Adipose tissue (tissue), 3 donors: ENCODE data around the gene ZNF581. TPM values are rescaled to one million over a fixed set of nuclear protein-coding genes. Genes with fewer than 3 reads are reported as not detected.

Experiments
- H3K27ac ChIP-seq: one replicate; pipeline ENCODE4 v1.5.1; 2013; ENCODE audit warnings: low read depth, low read length
- WGBS, 3 donors: extraction: QIAGEN DNeasy Blood & Tissue Kit; methylation state at CpG; one replicate each; pipeline ENCODE4 v1.1.7; 2013; 5-methylcytosine and 5-hydroxymethylcytosine counted together
- polyA plus RNA-seq, 3 donors: library from polyadenylated mRNA; stranded (reverse); fragments of 200-250 nt; gene quantifications; one replicate each; pipeline ENCODE4 v1.2.3, GENCODE V29; 2013
- donor health status: healthy with polysubstance abuse.
- donor health status: Bipolar disorder and iron deficiency.
- donor health status: healthy.

The ZNF581 gene
- polyA plus RNA-seq, 3 donors: 14.3 to 24.5 (median 18.1) TPM

DNA sequence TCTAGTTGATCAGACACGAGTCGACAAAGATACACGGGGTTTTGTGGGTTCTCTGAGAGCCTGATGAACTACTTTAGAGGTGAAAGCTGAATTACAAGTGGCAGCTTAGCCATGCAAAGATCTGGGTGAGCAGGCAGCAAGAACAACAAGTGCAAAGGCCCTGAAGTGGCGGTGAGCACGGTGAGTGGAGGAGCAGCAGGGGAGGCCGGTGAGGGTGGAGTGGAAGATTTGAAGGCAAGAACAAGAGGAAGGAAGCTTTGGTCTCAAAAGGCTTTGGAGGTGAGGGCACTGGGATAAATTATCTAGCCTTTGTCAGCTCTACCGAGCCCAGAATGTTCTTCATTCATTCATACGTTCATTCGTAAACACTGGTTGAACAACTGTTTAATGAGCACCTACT, 36.6 kb upstream of the ZNF581 start:
- WGBS, 3 donors: 63 to 69% (median 66%) methylated on average over 9 of the region's 9 CpGs
- no peak overlapping the region for H3K27ac ChIP-seq

DNA sequence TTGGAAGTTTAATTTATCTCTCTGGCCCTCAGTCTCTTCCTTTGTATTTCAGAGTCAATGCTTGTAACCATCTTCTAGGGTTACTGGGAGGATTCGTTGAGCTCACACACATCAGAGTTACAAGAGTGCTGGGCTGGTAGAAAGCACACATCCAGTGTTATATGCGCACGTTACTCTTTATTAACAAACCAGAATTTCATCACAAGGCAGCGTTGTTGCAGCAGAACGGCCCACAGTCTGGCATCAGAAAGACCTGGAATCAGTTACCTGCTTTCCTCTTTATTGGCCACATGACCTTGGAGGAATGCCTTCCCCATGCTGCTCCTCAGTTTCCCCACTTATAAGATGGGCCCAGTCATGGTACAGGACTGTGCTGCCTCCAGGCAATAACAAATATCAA, 34.1 kb upstream of the ZNF581 start:
- WGBS, 3 donors: 61 to 95% (median 69%) methylated on average over 5 of the region's 5 CpGs
- no peak overlapping the region for H3K27ac ChIP-seq

DNA sequence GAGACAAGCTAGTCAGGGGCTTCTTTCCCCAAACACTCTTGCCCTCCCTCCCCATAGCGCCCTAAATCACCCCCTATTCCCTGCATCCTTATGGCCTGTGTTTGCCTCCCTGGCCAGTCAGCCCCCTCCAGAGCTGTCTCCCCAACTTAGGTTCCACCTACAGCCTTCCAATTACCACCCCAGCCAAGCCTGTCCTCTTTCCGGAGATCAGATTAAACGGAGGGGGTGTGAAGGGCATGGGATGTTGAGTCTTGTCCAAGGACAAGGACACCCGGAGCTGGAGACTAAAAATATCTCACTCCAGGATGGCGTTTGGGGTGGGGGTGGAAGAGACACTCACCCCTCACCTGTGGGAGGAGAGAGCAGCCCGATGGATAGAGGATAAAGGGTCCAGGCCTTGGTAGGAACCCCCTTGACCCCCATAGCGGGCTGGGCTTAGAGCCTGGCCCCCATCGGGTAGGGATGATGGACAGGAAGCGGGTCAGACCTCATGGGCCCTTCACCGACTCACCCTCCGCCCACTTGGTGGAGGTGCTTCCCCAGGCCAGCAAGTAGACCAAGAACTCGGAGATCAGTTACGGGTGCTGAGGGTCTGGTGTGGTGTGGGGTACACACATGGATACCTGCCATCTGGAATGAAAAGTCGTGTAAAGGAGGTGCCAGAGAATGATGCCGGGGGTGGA, 32.0 kb upstream of the ZNF581 start:
- 59 to 79% (median 78%) methylated on average over 15 of the region's 15 CpGs for WGBS, 3 donors
- no peak overlapping the region for H3K27ac ChIP-seq

DNA sequence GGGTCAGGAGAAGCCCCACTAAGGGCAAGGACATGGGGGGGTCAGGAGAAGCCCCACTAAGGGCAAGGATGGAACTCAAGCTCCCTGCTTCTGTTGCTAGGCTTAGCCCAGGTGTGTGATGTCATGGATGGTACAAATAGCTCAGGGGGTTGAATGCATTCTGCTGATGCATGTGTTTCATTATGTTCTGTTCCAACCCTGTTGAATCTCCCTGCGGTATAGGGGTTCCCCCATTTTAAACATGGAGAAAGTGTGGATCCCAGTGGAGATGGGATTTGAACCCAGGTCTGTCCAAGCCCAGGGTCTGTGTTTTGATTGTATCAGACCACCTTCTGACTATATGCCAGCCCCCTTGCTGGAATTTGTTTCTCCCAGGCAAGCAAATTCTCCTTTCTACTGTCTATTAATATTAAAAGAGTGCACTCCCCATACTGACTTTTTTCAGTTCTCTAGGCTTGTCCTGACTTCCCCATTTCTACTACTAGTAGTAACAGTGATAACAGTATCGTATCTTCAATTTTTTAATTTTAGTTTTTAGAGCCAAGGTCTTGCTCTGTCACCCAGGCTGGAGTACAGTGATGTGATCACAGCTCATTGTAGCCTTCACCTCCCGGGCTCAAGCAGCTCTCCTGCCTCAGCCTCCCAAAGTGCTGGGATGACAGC, 31.3 kb upstream of the ZNF581 start:
- WGBS, 3 donors: 80 to 88% (median 83%) methylated on average over 3 of the region's 3 CpGs
- H3K27ac ChIP-seq: no peak overlapping the region

DNA sequence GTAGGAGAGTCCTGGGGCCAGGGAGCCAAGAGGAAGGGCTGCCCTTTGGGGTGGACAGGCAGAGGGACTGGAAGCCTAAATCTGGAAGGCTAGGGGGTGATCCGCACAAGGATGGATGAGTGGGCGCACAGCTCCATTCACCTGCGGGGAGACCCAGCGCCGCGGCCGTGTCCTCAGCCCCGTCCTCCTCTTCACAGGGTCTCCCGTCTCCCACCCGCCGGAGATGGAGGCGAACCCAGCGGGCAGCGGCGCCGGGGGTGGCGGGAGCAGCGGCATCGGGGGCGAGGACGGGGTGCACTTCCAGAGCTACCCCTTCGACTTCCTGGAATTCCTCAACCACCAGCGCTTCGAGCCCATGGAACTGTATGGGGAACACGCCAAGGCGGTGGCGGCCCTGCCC, 30.1 kb upstream of the ZNF581 start:
- WGBS, 3 donors: 92 to 96% (median 96%) methylated on average over 22 to 27 of the region's 27 CpGs
- no peak overlapping the region for H3K27ac ChIP-seq

DNA sequence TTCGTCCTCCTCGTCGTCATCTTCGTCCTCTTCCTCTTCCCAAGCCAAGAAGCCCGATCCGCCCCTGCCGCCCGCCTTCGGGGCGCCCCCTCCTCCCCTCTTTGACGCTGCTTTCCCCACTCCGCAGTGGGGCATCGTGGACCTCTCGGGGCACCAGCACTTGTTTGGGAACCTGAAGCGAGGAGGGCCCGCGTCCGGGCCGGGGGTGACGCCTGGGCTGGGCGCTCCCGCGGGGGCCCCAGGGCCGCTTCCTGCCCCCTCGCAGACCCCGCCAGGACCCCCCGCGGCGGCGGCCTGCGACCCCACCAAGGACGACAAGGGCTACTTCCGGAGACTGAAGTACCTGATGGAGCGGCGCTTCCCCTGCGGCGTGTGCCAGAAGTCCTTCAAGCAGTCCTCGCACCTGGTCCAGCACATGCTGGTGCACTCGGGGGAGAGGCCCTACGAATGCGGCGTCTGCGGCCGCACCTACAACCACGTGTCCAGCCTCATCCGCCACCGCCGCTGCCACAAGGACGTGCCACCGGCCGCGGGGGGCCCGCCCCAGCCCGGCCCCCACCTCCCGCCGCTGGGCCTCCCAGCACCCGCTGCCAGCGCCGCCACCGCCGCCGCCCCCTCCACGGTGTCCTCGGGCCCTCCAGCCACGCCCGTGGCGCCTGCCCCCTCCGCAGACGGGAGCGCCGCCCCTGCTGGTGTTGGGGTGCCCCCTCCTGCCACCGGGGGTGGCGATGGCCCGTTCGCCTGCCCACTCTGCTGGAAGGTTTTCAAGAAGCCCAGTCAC, 29.3 kb upstream of the ZNF581 start:
- 92 to 96% (median 96%) methylated on average over 54 to 75 of the region's 75 CpGs for WGBS, 3 donors

DNA sequence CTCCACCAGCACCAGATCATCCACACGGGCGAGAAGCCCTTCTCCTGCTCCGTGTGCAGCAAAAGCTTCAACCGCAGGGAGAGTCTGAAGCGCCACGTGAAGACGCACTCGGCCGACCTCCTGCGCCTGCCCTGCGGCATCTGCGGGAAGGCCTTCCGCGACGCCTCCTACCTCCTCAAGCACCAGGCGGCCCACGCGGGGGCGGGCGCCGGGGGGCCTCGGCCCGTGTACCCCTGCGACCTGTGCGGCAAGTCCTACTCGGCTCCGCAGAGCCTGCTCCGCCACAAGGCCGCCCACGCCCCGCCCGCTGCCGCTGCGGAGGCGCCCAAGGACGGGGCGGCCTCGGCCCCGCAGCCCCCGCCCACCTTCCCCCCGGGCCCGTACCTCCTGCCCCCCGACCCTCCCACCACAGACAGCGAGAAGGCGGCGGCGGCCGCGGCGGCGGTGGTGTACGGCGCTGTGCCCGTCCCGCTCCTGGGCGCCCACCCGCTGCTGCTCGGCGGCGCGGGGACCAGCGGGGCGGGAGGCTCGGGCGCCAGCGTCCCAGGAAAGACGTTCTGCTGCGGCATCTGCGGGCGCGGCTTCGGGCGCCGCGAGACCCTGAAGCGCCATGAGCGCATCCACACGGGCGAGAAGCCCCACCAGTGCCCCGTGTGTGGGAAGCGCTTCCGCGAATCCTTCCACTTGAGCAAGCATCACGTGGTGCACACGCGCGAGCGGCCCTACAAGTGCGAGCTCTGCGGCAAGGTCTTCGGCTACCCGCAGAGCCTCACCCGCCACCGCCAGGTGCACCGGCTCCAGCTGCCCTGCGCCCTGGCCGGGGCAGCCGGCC, 28.5 kb upstream of the ZNF581 start:
- WGBS, 3 donors: 97 to 98% (median 97%) methylated on average over 88 to 98 of the region's 98 CpGs
- H3K27ac ChIP-seq: no peak overlapping the region

More for the DNA sequence above, 29.3 kb upstream of the ZNF581 start:
- H3K27ac ChIP-seq: no peak overlapping the region

DNA sequence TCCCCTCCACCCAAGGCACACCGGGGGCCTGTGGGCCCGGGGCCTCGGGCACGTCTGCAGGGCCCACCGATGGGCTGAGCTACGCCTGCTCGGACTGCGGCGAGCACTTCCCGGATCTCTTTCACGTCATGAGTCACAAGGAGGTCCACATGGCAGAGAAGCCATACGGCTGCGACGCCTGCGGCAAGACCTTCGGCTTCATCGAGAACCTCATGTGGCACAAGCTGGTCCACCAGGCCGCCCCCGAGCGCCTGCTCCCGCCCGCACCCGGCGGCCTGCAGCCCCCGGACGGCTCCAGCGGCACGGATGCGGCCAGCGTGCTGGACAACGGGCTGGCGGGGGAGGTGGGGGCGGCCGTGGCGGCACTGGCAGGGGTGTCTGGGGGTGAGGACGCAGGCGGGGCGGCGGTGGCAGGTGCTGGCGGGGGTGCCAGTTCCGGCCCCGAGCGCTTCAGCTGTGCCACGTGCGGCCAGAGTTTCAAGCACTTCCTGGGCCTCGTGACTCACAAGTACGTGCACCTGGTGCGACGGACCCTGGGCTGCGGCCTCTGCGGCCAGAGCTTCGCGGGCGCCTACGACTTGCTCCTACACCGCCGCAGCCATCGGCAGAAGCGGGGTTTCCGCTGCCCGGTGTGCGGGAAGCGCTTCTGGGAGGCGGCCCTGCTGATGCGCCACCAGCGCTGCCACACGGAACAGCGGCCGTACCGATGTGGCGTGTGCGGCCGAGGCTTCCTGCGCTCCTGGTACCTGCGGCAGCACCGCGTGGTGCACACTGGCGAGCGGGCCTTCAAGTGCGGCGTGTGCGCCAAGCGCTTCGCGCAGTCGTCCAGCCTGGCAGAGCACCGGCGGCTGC, 27.7 kb upstream of the ZNF581 start:
- H3K27ac ChIP-seq: no peak overlapping the region
- WGBS, 3 donors: 97% methylated on average over 82 to 88 of the region's 88 CpGs

DNA sequence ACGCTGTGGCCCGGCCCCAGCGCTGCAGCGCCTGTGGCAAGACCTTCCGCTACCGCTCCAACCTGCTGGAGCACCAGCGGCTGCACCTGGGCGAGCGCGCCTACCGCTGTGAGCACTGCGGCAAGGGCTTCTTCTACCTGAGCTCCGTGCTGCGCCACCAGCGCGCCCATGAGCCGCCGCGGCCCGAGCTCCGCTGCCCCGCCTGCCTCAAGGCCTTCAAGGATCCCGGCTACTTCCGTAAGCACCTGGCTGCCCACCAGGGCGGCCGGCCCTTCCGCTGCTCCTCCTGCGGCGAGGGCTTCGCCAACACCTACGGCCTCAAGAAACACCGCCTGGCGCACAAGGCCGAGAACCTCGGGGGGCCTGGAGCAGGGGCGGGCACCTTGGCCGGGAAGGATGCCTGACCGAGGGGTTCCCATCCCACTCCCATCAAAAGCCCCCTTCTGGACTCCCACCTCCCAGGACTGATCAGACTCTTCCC, 27.0 kb upstream of the ZNF581 start:
- WGBS, 3 donors: 96 to 97% (median 97%) methylated on average over 38 of the region's 38 CpGs
- H3K27ac ChIP-seq: no peak overlapping the region

DNA sequence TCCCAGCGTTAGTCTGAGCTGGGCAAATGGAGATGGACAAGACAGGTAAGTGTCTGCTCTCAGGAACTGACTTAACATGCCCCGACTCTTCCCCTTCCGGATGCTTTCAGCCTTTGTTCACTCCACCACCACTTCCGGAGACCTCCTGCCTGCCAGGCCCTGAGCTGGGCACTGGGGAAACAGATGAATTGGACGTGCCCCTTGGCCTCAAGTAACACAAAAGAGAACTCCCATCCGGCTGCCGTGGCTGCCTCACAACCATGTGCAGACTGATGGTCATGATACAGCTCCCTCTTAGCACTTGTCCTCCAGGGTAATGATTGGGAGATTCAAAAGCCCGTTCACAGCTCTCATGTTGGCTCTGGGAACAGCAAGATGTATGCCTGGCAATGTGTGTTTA, 26.0 kb upstream of the ZNF581 start:
- H3K27ac ChIP-seq: no peak overlapping the region
- 76 to 90% (median 82%) methylated on average over 8 of the region's 8 CpGs for WGBS, 3 donors

DNA sequence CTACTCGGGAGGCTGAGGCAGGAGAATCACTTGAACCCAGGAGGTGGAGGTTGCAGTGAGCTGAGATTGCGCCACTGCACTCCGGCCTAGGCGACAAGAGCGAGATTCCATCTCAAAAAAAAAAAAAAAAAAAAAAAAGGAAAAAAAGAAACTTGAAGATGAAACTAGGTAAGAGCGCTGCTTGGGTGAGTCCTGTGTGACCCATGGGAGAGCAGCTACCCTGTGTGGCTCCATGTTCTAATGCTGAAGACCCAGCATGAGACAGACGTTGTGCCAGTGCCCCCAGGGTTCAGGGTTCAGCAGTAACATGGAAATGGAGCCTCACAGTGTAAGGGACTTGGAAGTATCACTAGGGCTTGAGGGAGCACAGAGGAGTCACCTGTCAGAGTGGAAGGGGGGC, 25.0 kb upstream of the ZNF581 start:
- H3K27ac ChIP-seq: no peak overlapping the region
- WGBS, 3 donors: 80 to 90% (median 82%) methylated on average over 7 of the region's 7 CpGs

DNA sequence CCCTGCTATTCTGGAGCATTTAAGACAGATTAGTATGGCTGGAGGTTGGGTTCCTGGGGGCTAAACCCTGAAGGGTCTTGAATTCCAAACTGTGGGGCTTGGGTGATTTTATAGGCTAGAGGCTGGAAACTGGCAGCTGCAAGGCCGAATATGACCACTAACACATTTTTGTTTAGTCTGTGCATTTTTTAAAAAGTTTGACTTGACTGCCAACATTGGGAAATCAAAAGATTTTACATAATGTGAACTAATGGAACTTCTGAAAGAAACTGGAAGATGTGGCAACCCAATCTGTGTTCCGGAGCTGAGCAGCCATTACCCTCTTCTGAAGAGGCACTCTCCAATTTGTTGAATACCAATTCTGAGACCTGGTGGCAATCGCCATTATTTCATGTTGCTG, 24.2 kb upstream of the ZNF581 start:
- 47 to 87% (median 62%) methylated on average over 3 of the region's 3 CpGs for WGBS, 3 donors
- H3K27ac ChIP-seq: no peak overlapping the region

DNA sequence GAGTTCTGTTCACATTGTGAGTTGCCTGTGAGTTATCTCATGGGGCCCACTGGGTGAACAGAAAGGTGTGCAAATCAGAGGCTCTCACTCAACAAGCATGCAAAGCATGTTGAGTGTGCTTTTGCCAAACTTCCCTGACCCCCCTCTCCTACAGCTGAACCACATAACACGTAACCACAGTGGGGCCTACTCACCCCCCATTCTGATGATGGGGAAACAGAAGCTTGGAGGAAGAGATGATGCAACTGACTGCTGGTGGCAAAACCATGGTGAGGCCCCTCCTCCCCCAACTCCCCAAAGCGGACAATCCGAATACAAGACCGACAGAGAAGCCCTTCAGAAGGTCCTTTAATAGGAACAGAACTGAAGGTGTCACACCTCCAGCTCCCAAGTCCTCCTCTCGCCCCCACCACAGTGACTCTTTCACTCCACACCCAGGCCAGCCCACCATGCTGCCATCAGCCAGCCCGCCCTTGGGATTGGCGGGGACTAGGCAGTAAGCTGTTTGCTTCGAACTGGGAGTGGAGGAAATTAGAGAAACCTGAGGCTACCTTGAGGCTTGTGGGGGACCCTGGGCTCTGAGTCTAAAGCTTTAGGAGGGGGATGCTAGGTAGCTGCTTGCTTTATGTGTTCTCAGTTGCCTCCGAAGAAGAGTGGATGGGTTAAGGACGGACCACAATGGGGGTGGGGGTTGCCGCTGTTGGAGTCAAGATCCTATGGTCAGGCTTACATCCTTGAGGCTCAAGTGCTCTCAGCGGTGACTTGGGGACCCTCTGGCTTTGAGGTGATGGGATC, 22.8 kb upstream of the ZNF581 start:
- WGBS, 3 donors: 70 to 90% (median 76%) methylated on average over 12 of the region's 12 CpGs
- no peak overlapping the region for H3K27ac ChIP-seq

DNA sequence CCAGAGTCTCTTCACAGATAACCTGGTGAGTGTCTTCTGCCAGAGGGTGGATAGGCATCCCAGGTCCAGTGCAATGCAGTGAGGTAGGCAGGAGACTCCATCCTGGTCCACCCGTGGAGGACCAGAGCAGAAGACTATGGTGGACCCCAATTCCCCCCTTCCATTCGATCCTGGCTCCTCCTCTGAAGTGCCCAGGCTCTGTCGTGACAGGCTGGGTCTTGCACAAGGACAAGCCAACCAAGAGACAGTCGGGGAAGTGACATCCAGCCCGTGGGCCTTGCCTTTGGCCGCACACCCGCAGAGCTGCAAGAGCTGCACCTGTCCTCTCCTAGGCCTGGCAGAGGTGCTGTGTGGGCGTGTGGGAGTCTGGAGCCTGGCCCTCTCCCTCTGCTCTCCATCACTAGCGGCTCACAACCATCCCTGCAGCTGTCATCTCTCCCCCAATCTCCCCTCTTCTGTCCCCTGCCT, 22.2 kb upstream of the ZNF581 start:
- H3K27ac ChIP-seq: no peak overlapping the region
- 65 to 85% (median 70%) methylated on average over 9 of the region's 9 CpGs for WGBS, 3 donors

DNA sequence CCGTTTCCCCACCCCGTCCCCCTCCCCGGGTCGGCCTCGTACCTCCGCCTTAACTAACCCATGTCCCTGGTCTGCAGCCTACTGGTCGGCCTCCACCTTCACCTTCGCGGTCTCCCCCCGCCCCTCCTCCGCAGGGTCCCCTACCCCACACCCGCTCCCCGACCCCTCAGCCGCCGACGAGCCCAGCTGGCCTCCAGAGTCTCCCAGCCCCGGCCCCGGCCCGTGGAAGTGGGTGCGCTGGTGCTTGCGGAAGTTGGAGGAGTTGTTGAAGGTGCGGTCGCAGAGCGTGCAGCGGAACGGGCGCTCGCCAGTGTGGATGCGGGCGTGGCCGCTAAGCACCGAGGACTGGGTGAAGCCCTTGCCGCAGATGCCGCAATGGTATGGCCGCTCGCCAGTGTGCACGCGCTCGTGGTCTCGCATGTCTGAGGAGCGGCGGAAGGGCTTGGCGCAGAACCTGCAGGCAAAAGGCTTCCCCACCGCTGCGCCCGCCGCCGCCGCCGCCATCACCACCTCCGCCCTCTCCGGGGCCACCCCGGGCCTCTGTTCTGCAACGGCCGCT, 21.7 kb upstream of the ZNF581 start:
- 95% methylated on average over 54 to 55 of the region's 55 CpGs for WGBS, 3 donors
- no peak overlapping the region for H3K27ac ChIP-seq

DNA sequence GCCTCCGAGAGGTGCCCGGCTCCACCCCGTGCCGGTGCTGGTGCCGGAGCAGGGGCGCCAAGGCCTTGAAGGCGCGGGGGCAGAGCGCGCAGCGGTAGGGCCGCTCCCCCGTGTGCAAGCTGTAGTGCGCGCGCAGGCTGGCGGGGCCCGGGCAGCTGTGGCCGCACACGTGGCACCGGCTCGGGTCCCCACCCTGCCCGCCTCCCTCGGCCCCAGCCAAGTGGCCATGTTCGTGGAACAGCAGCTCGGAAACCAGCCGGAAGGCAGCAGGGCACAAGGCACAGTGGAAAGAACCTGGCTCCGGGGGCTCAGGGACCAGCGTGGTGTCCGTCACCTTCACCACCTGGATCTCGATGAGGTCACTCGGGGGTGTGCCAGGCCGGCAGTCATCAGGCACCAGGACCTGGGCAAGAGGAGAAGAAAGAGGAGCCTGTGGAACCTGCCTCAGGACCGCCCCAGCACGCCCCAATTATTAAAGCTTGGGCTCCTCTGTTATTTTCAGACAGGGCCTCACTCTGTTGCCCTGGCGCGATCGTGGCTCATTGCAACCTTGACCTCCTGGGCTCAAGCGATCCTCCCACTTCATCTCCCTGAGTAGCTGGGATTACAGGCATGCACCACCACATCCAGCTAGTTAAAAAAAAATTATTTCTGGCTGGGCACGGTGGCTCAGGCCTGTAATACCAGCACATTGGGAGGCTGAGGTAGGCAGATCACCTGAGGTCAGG, 21.0 kb upstream of the ZNF581 start:
- 92 to 96% (median 95%) methylated on average over 38 to 40 of the region's 40 CpGs for WGBS, 3 donors
- H3K27ac ChIP-seq: no peak overlapping the region
